PC-3 (cell line): ENCODE measurements around the gene BIRC7. TPM values are rescaled to one million over a fixed set of nuclear protein-coding genes. Genes with fewer than 3 reads are reported as not detected.

Experiments used
- microRNA-seq: library from miRNA; unstranded; fragments of <30 nt; microRNA quantifications from one replicate; pipeline ENCODE4 v1.1.0, GENCODE V29; 2020; ENCODE audit not compliant: unreplicated experiment
- total RNA-seq: library from RNA; depleted of rRNA; stranded (reverse); fragments of >200 nt; gene quantifications from 2 replicates; pipeline ENCODE4 v1.2.3, GENCODE V29; 2014; rRNA removed

The BIRC7 gene
- total RNA-seq, 1 experiment from 2014 or later: not detected

Small RNA genes within 50 kb of the gene (microRNA-seq; reads per million reads assigned to microRNA genes)
- gene MIR3196 (not detected), gene MIR4326 (not detected)

Other genes with a start within 250 kb of the BIRC7 start
- gene BHLHE23, start 228.9 kb upstream of the BIRC7 start, total RNA-seq: not detected in 2 replicates
- 30.0 and 34.0 TPM in 2 replicates for gene YTHDF1, start 19.8 kb upstream of the BIRC7 start, total RNA-seq
- not detected in 2 replicates for gene NKAIN4, start 18.6 kb downstream of the BIRC7 start, total RNA-seq
- gene ARFGAP1, start 36.9 kb downstream of the BIRC7 start, total RNA-seq: 75.6 and 92.0 TPM in 2 replicates
- not detected in 2 replicates for gene COL20A1, start 57.3 kb downstream of the BIRC7 start, total RNA-seq
- gene CHRNA4, start 125.4 kb downstream of the BIRC7 start, total RNA-seq: not detected in 2 replicates
- gene KCNQ2, start 236.8 kb downstream of the BIRC7 start, total RNA-seq: not detected in 2 replicates